Gastrocnemius medialis (tissue), 4 donors: ENCODE data around the gene GOLGA8B.
"Not testable (repeated sequence)": the region's sequence is repeated elsewhere in the genome, so short reads cannot be mapped to it uniquely, and the experiment has no call there.

Experiments
- CTCF ChIP-seq, 5 experiments: fragments of 450-650 bp in 3 of 5; fragments of 200-600 bp in 2 of 5; sonication (generic) in 2 of 5; IDR thresholded peaks in 4 of 5; conservative IDR thresholded peaks in 1 of 5; 1 replicate in 4 of 5; 2 replicates in 1 of 5; pipeline ENCODE4 v1.5.1; 2016 to 2019; ENCODE audit warnings: antibody characterized with exemption in 5 of 5, mild to moderate bottlenecking in 3 of 5, moderate library complexity in 3 of 5
- POLR2A ChIP-seq, 2 donors: fragments of 450-650 bp; IDR thresholded peaks; one replicate each; pipeline ENCODE4 v1.6.1; 2017; ENCODE audit warnings: antibody characterized with exemption in 2 of 2, mild to moderate bottlenecking in 2 of 2, moderate library complexity in 2 of 2

GRCh38 chr15:34580251-34581042 is 3.0 kb downstream of the GOLGA8B start:
- TF ChIP-seq POLR2A (IDR thresholded peaks at IDR 0.05); CTCF (IDR thresholded peaks at IDR 0.05 in 4 of 5, conservative IDR thresholded peaks at IDR 0.05 in 1 of 5): not testable (repeated sequence)
